Esophagus muscularis mucosa (tissue), 4 donors: ENCODE data around the gene ZNF853. TPM values are rescaled to one million over a fixed set of nuclear protein-coding genes. Genes with fewer than 3 reads are reported as not detected.

Experiments
- DNase-seq: peaks from one replicate; pipeline ENCODE4 v3.0.0-alpha.2; 2017; ENCODE audit errors: extremely low spot score
- H3K27ac ChIP-seq, 4 donors: fragments of 200-600 bp; sonication (generic); replicated peaks in 1 of 4; 1 replicate in 3 of 4; 2 replicates in 1 of 4; pipeline ENCODE4 v1.5.1; 2016 to 2019; ENCODE audit warnings: mild to moderate bottlenecking in 1 of 4
- H3K27me3 ChIP-seq, 4 donors: fragments of 200-600 bp; sonication (generic); one replicate each; pipeline versions ENCODE4 v1.5.1 to v1.6.0; 2016 to 2019
- H3K36me3 ChIP-seq, 4 donors: fragments of 200-600 bp; sonication (generic); one replicate each; pipeline ENCODE4 v1.5.1; 2016 to 2019
- H3K4me1 ChIP-seq, 4 donors: fragments of 200-600 bp; sonication (generic); one replicate each; pipeline ENCODE4 v1.5.1; 2016 to 2019
- H3K4me3 ChIP-seq, 4 donors: fragments of 200-600 bp; sonication (generic); 1 replicate in 2 of 4; 2 replicates in 2 of 4; pipeline ENCODE4 v1.5.1; 2016 to 2019; ENCODE audit warnings: mild to moderate bottlenecking in 4 of 4, moderate library complexity in 1 of 4
- H3K9me3 ChIP-seq, 4 donors: fragments of 200-600 bp; sonication (generic); 1 replicate in 3 of 4; 2 replicates in 1 of 4; pipeline ENCODE4 v1.5.1; 2016 to 2019
- CTCF ChIP-seq, 3 experiments: fragments of 200-600 bp in 2 of 3; fragments of 450-650 bp in 1 of 3; sonication (generic) in 2 of 3; IDR thresholded peaks; one replicate each; pipeline ENCODE4 v1.5.1; 2017 to 2019; ENCODE audit warnings: antibody characterized with exemption in 3 of 3, mild to moderate bottlenecking in 2 of 3, moderate library complexity in 1 of 3
- EP300 ChIP-seq: sonication (generic); formaldehyde crosslinking; IDR thresholded peaks from one replicate; pipeline ENCODE4 v1.6.1; 2017; ENCODE audit warnings: antibody characterized with exemption
- POLR2A ChIP-seq: fragments of 450-650 bp; IDR thresholded peaks from one replicate; pipeline ENCODE4 v1.6.1; 2017; ENCODE audit warnings: antibody characterized with exemption, moderate library complexity, mild to moderate bottlenecking, low read depth
- POLR2AphosphoS5 ChIP-seq, 2 donors: sonication (generic); formaldehyde crosslinking; IDR thresholded peaks; one replicate each; pipeline ENCODE4 v1.6.1; 2017; ENCODE audit warnings: antibody characterized with exemption in 2 of 2
- WGBS: methylation state at CpG from one replicate; pipeline ENCODE4 v1.1.5; 2018; 5-methylcytosine and 5-hydroxymethylcytosine counted together
- intact Hi-C: fragments of 100-400 bp; cut with DNase I; formaldehyde crosslinking; loops from one replicate; pipeline ENCODE4 v1.15.1; 2023
- total RNA-seq, 4 donors: library from RNA; depleted of rRNA; stranded (reverse); fragments of >200 nt; gene quantifications; one replicate each; pipeline versions ENCODE4 v1.1.0 to v1.2.1, GENCODE V29; 2016

The ZNF853 gene
- total RNA-seq, 4 donors from 2014 or later = 13.7 to 38.6 (median 23.6) TPM

DNA sequence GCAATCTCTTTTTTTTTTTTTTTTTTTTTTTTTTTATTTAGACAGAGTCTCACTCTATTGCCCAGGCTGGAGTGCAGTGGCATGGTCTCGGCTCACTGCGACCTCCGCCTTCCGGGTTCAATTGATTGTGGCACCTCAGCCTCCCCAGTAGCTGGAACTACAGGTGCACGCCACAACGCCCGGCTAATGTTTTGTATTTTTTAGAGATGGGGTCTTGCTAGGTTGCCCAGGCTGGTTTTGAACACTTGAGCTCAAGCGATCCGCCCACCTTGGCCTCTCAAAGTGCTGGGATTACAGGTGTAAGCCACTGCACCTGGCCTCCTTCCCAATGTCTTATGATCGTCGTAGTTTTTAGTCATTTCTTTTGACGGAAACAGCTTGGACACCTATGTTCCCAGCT is 6.6 kb upstream of the ZNF853 start:
- Histone ChIP-seq H3K36me3 (peaks cover 22 to 64% (median 50%) of the 10 kb centered on the region in 4 donors), H3K4me3 (no peak overlapping the region), H3K27ac (no peak overlapping the region), H3K27me3 (no peaks in the 10 kb centered on the region), H3K9me3 (no peaks in the 10 kb centered on the region), H3K4me1 (no peaks in the 10 kb centered on the region)
- TF ChIP-seq POLR2A (no peak), POLR2AphosphoS5 (IDR thresholded peaks at IDR 0.05) (no peak), EP300 (no peak), CTCF (IDR thresholded peaks at IDR 0.05) (no peak)
- intact Hi-C loops = no loop called here
- 95% methylated on average over 12 of the region's 12 CpGs for WGBS
- no peak for DNase-seq

DNA sequence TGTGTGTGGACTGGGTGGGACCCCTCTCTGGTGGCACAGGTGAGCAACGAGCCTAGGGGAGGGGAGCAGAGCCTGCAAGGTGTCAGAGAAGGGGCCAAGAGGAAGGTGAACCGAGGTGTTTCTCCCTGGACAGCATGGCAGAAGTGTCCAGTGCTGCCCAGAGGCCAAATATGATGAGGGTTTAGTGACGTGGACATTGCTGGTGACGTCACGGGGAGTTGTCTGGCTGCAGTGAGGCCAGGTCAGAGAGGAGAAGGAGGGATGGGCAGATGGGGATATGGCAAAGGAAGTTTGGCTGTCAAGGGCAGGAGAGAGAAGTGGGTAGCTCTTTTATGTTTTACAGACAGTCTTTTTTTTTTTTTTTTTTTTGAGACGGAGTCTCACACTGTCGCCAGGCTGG is 2.6 kb upstream of the ZNF853 start:
- no peak overlapping the region for H3K27ac ChIP-seq
- 77% methylated on average over 7 of the region's 7 CpGs for WGBS

DNA sequence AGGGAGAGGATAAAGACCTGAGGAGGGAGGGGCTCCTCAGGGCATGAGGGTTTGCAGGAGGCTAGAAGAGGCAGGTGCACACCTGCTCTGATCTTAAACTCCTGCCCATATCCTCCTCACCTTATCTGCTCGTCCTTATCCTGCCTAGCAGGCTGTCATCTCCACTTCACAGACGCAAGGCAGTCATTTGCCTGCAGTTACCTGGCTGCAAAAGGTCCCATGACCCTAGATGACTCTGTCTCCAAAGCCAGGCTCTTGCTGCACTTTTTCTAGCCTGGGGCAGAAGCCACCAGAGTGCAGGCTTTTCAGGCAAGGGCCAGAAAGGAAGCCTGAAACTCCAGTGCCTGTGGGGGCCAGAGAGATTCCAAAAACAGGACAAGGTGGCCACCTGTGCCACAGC is 1.7 kb upstream of the ZNF853 start:
- DNase-seq = no peak
- H3K27me3 ChIP-seq = no peaks in the 10 kb centered on the region
- intact Hi-C loops = no loop called here
- WGBS = no CpG with 5 or more reads among the region's 2 CpGs
- no peak overlapping the region for H3K27ac ChIP-seq
- TF ChIP-seq POLR2AphosphoS5 (IDR thresholded peaks at IDR 0.05) = no peak
- TF ChIP-seq EP300 = no peak
- TF ChIP-seq CTCF (IDR thresholded peaks at IDR 0.05) = no peak
- peaks cover 10 to 25% (median 22%) of the 10 kb centered on the region in 4 donors for H3K4me1 ChIP-seq
- H3K4me3 ChIP-seq = no peak overlapping the region
- peaks cover 0 to 29% (median 12%) of the 10 kb centered on the region in 4 donors for H3K36me3 ChIP-seq
- no peaks in the 10 kb centered on the region for H3K9me3 ChIP-seq

More for the DNA sequence above, 2.6 kb upstream of the ZNF853 start:
- H3K36me3 ChIP-seq = peaks cover 5 to 32% (median 19%) of the 10 kb centered on the region in 4 donors
- TF ChIP-seq POLR2AphosphoS5 (IDR thresholded peaks at IDR 0.05) (no peak), CTCF (IDR thresholded peaks at IDR 0.05) (no peak), EP300 (no peak), POLR2A (no peak)
- no peak overlapping the region for H3K4me3 ChIP-seq
- no peaks in the 10 kb centered on the region for H3K27me3 ChIP-seq
- H3K9me3 ChIP-seq = no peaks in the 10 kb centered on the region
- H3K4me1 ChIP-seq = peaks cover 10 to 25% (median 22%) of the 10 kb centered on the region in 4 donors
- intact Hi-C loops = no loop called here
- DNase-seq = no peak

DNA sequence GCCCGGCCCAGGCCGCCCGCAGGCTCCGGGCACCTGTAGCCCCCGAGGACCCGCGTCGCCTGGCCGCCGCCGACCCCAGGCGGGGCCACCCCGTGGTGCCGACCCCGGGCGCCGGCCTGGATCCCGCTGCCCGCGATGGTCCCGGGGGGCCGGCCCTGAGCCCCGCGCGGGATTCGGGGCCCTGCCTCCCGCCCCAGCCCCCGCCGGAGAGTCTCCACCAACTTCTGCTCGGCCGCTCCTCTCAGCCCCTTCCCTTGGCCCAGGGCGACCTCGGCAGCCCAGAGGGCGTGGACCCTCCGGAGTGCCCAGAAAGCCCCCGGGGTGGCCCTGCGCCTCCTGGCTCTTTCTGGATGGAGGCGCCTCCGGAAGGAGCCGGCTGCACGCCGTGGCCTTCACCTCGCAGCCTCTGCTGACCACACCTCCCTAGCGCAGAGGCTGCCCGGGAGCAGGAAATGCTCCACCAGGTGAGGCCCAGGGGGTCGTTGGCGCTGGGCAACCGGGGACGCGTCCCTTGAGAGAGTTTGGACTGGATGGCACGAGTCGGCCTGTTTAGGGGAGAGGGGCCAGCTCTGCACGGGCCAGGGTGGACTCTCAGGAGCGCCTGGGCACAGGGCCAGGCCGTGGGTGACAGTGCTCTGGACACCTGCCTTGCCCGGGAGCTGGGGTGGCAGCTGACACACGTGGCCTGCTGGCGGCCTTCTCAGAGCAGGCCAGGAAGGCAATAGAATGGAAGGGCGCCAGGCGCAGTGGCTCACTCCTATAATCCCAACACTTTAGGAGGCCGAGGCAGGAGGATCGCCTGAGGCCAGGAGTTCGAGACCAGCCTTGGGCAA is 529 bp downstream of the ZNF853 start:
- 32% methylated on average over 20 of the region's 63 CpGs for WGBS
- no peak overlapping the region for H3K27ac ChIP-seq
- peaks cover 10 to 25% (median 22%) of the 10 kb centered on the region in 4 donors for H3K4me1 ChIP-seq
- no peak for TF ChIP-seq CTCF (IDR thresholded peaks at IDR 0.05)
- TF ChIP-seq POLR2AphosphoS5 (IDR thresholded peaks at IDR 0.05) = no peak
- no peak for TF ChIP-seq EP300
- TF ChIP-seq POLR2A = no peak
- intact Hi-C loops = no loop called here
- DNase-seq = no peak
- H3K4me3 ChIP-seq = peak overlapping the region; percentile 71 to 81 (median 76)
- no peaks in the 10 kb centered on the region for H3K27me3 ChIP-seq
- H3K9me3 ChIP-seq = no peaks in the 10 kb centered on the region
- peaks cover 0 to 18% (median 11%) of the 10 kb centered on the region in 4 donors for H3K36me3 ChIP-seq
